Astrocyte (in vitro differentiated cells and primary cell): ENCODE data around the gene DHX40.

Source experiments
- EZH2 ChIP-seq: IDR thresholded peaks from 2 replicates; pipeline ENCODE4 v1.6.1; 2012; ENCODE audit warnings: mild to moderate bottlenecking, low read length, inconsistent platforms; ENCODE audit not compliant: insufficient read depth
- TF ChIP-seq, protein P1 (sequence below): IDR thresholded peaks from 2 replicates; pipeline ENCODE4 v1.5.1; 2011; ENCODE audit warnings: low read depth, mild to moderate bottlenecking, inconsistent platforms, low read length, moderate library complexity; ENCODE audit not compliant: insufficient read depth

DNA sequence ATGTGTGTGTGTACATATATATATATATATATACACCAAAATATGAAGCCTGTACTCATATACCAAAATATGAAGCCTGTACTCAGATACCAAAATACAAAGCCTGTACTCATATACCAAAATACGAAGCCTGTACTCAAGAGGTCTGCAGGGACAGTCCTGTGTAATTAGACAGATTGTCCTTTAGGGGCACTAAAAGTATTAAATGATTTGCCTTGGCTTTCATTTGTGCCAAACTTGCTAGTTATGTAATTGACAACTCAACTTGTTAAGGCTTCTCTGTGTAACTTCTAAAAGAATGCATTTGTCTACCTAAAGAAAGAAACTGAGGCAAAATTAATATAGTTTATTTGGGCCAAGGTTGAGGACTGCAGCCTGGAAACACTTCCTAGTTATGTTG is 30.8 kb upstream of the DHX40 start:
- TF ChIP-seq, protein P1, sequence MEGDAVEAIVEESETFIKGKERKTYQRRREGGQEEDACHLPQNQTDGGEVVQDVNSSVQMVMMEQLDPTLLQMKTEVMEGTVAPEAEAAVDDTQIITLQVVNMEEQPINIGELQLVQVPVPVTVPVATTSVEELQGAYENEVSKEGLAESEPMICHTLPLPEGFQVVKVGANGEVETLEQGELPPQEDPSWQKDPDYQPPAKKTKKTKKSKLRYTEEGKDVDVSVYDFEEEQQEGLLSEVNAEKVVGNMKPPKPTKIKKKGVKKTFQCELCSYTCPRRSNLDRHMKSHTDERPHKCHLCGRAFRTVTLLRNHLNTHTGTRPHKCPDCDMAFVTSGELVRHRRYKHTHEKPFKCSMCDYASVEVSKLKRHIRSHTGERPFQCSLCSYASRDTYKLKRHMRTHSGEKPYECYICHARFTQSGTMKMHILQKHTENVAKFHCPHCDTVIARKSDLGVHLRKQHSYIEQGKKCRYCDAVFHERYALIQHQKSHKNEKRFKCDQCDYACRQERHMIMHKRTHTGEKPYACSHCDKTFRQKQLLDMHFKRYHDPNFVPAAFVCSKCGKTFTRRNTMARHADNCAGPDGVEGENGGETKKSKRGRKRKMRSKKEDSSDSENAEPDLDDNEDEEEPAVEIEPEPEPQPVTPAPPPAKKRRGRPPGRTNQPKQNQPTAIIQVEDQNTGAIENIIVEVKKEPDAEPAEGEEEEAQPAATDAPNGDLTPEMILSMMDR = no peak
- TF ChIP-seq EZH2 = no peak
